H1 (cell line): ENCODE measurements around the gene VPS13D. TPM values are rescaled to one million over a fixed set of nuclear protein-coding genes. Genes with fewer than 3 reads are reported as not detected.

Experiments
- CTCF ChIA-PET: fragments of 300-600 bp; sonication (Branson Sonifier 250); formaldehyde crosslinking; loops from one replicate; lab custom pipeline; 2021; ENCODE audit not compliant: partially characterized antibody; lab: Charles Lee
- POLR2A ChIA-PET: fragments of 300-600 bp; sonication (Branson Sonifier 250); formaldehyde crosslinking; loops from one replicate; lab custom pipeline; 2021; ENCODE audit warnings: inconsistent platforms; ENCODE audit not compliant: partially characterized antibody; lab: Charles Lee
- DNase-seq, 2 experiments: peaks; one replicate each; pipeline versions ENCODE4 v3.0.0 to v3.0.0-alpha.2; 2010 to 2022; ENCODE audit warnings: low spot score in 2 of 2, low read depth in 1 of 2, mixed read lengths in 1 of 2
- FAIRE-seq: peaks from 2 replicates; lab custom pipeline; 2011; peaks lifted over from hg19 to GRCh38; lab: Jason Lieb, UNC
- H2AFZ ChIP-seq: 2 replicates; pipeline ENCODE4 v1.8.1; 2012; ENCODE audit warnings: low read length, inconsistent platforms
- H2AK5ac ChIP-seq: 2 replicates; pipeline ENCODE4 v1.6.1; 2013; ENCODE audit warnings: low read depth, low read length
- H2BK120ac ChIP-seq: replicated peaks from 2 replicates; pipeline ENCODE3; 2013; ENCODE audit warnings: low read depth, low read length, inconsistent platforms
- H2BK12ac ChIP-seq: 2 replicates; pipeline ENCODE4 v1.6.1; 2013; ENCODE audit warnings: low read depth, low read length
- H2BK15ac ChIP-seq: 2 replicates; pipeline ENCODE4 v1.6.1; 2013; ENCODE audit warnings: low read length
- H2BK20ac ChIP-seq: 2 replicates; pipeline ENCODE4 v1.6.1; 2013; ENCODE audit warnings: low read length
- H2BK5ac ChIP-seq: 2 replicates; pipeline ENCODE4 v1.6.1; 2013; ENCODE audit warnings: low read depth, low read length
- H3K14ac ChIP-seq: 2 replicates; pipeline ENCODE4 v1.6.1; 2013; ENCODE audit warnings: inconsistent platforms; ENCODE audit not compliant: insufficient read length
- H3K18ac ChIP-seq: 2 replicates; pipeline ENCODE4 v1.6.1; 2013; ENCODE audit warnings: low read length; ENCODE audit errors: extremely low read depth
- H3K23ac ChIP-seq: 2 replicates; pipeline ENCODE4 v1.6.1; 2013; ENCODE audit warnings: inconsistent platforms; ENCODE audit not compliant: insufficient read length
- H3K23me2 ChIP-seq: 2 replicates; pipeline ENCODE4 v1.6.1; 2013; ENCODE audit warnings: low read depth, low read length
- H3K27ac ChIP-seq: 2 replicates; pipeline ENCODE4 v1.6.1; 2011; ENCODE audit warnings: low read depth, low read length, inconsistent platforms
- H3K27me3 ChIP-seq, 4 experiments: replicated peaks in 1 of 4; 1 replicate in 1 of 4; 2 replicates in 3 of 4; pipeline versions ENCODE4 v1.6.1 to v1.8.1; 2011 to 2013; ENCODE audit warnings: low read length in 3 of 4, mild to moderate bottlenecking in 3 of 4, inconsistent platforms in 2 of 4, mixed read lengths in 2 of 4, moderate library complexity in 1 of 4; ENCODE audit not compliant: control insufficient read depth in 3 of 4, insufficient read depth in 3 of 4; ENCODE audit errors: extremely low read depth in 1 of 4
- H3K36me3 ChIP-seq, 4 experiments: 2 replicates each; pipeline versions ENCODE4 v1.6.1 to v1.8.1; 2011 to 2013; ENCODE audit warnings: mild to moderate bottlenecking in 4 of 4, low read length in 3 of 4, moderate library complexity in 2 of 4, control low read depth in 1 of 4, inconsistent platforms in 1 of 4; ENCODE audit not compliant: insufficient read depth in 4 of 4, control insufficient read depth in 2 of 4
- H3K4ac ChIP-seq: replicated peaks from 2 replicates; pipeline ENCODE3; 2013; ENCODE audit warnings: low read length, low read depth, mixed read lengths, inconsistent platforms; ENCODE audit not compliant: insufficient read length
- H3K4me1 ChIP-seq, 4 experiments: replicated peaks in 1 of 4; 1 replicate in 1 of 4; 2 replicates in 3 of 4; pipeline versions ENCODE4 v1.6.1 to v1.8.1; 2011 to 2013; ENCODE audit warnings: low read length in 3 of 4, inconsistent platforms in 2 of 4, mixed read lengths in 1 of 4; ENCODE audit not compliant: insufficient read depth in 4 of 4, control insufficient read depth in 3 of 4
- H3K4me2 ChIP-seq, 2 experiments: 2 replicates each; pipeline versions ENCODE4 v1.6.1 to v1.8.1; 2011 to 2013; ENCODE audit warnings: low read depth in 2 of 2, low read length in 2 of 2, control low read depth in 1 of 2, inconsistent platforms in 1 of 2, mild to moderate bottlenecking in 1 of 2; ENCODE audit not compliant: insufficient read depth in 1 of 2
- H3K4me3 ChIP-seq, 4 experiments: fragments of 200-600, 300-600 bp in 1 of 4; sonication (generic), shearing (Covaris generic), sonication (Bioruptor Twin) in 1 of 4; 2 replicates each; pipeline versions ENCODE4 v1.5.1 to v1.8.1; 2011 to 2016; ENCODE audit warnings: low read length in 4 of 4, low read depth in 3 of 4, control low read depth in 2 of 4, inconsistent platforms in 2 of 4, mild to moderate bottlenecking in 2 of 4, mixed read lengths in 1 of 4, moderate library complexity in 1 of 4; ENCODE audit not compliant: insufficient read depth in 2 of 4; ENCODE audit errors: extremely low read depth in 1 of 4
- H3K56ac ChIP-seq: replicated peaks from 2 replicates; pipeline ENCODE3; 2013; ENCODE audit warnings: low read depth, mild to moderate bottlenecking, mixed read lengths, low read length, inconsistent platforms; ENCODE audit not compliant: insufficient read length
- H3K79me1 ChIP-seq: 2 replicates; pipeline ENCODE4 v1.6.1; 2013; ENCODE audit warnings: low read depth, low read length, control low read depth
- H3K79me2 ChIP-seq, 2 experiments: 2 replicates each; pipeline versions ENCODE4 v1.6.1 to v1.8.1; 2012 to 2013; ENCODE audit warnings: low read length in 2 of 2, mild to moderate bottlenecking in 2 of 2, inconsistent platforms in 1 of 2; ENCODE audit not compliant: insufficient read depth in 2 of 2, control insufficient read depth in 1 of 2
- H3K9ac ChIP-seq, 4 experiments: replicated peaks in 1 of 4; 1 replicate in 1 of 4; 2 replicates in 3 of 4; pipeline versions ENCODE4 v1.6.1 to v1.8.1; 2011 to 2013; ENCODE audit warnings: low read depth in 3 of 4, low read length in 3 of 4, control low read depth in 2 of 4, mild to moderate bottlenecking in 2 of 4, moderate library complexity in 2 of 4, inconsistent platforms in 1 of 4; ENCODE audit errors: extremely low read depth in 1 of 4
- H3K9me3 ChIP-seq, 2 experiments: 2 replicates each; pipeline versions ENCODE4 v1.6.1 to v1.8.1; 2012 to 2013; ENCODE audit warnings: mild to moderate bottlenecking in 2 of 2, moderate library complexity in 2 of 2, control low read depth in 1 of 2, inconsistent platforms in 1 of 2, low read depth in 1 of 2, low read length in 1 of 2, mixed read lengths in 1 of 2; ENCODE audit not compliant: insufficient read depth in 2 of 2
- H4K20me1 ChIP-seq, 2 experiments: replicated peaks in 1 of 2; 2 replicates each; pipeline versions ENCODE3 to v1.8.1; 2011 to 2013; ENCODE audit warnings: inconsistent platforms in 2 of 2, low read length in 2 of 2, mild to moderate bottlenecking in 1 of 2; ENCODE audit not compliant: insufficient read depth in 2 of 2, control insufficient read depth in 1 of 2
- H4K5ac ChIP-seq: 2 replicates; pipeline ENCODE4 v1.6.1; 2013; ENCODE audit warnings: low read length, low read depth, mixed read lengths, inconsistent platforms; ENCODE audit not compliant: insufficient read length
- H4K8ac ChIP-seq: 2 replicates; pipeline ENCODE4 v1.8.0; 2013; ENCODE audit warnings: mild to moderate bottlenecking, moderate library complexity, low read length, inconsistent platforms; ENCODE audit not compliant: insufficient read depth; ENCODE audit errors: extremely low read depth
- H4K91ac ChIP-seq: replicated peaks from 2 replicates; pipeline ENCODE3; 2013; ENCODE audit warnings: low read length, mixed read lengths, inconsistent platforms; ENCODE audit not compliant: insufficient read length
- CTBP2 ChIP-seq: IDR thresholded peaks from 2 replicates; pipeline ENCODE4 v1.7.0; 2011; ENCODE audit warnings: borderline replicate concordance, mild to moderate bottlenecking, moderate library complexity, mixed read lengths, low read length; ENCODE audit not compliant: insufficient read depth, insufficient read length
- GTF2F1 ChIP-seq: IDR thresholded peaks from 2 replicates; pipeline ENCODE4 v1.6.1; 2012; ENCODE audit warnings: low read depth, low read length, improper control_type of control experiment, borderline replicate concordance
- JUN ChIP-seq: IDR thresholded peaks from 2 replicates; pipeline ENCODE4 v1.6.1; 2011; ENCODE audit warnings: low read depth, mild to moderate bottlenecking, improper control_type of control experiment, low read length
- KDM1A ChIP-seq: fragments of 200-600, 300-600 bp; sonication (generic); IDR thresholded peaks from 2 replicates; pipeline ENCODE4 v1.7.1; 2016; ENCODE audit warnings: mild to moderate bottlenecking, low read length, borderline replicate concordance
- PHF8 ChIP-seq: fragments of 200-600 bp; sonication (generic); conservative IDR thresholded peaks from 2 replicates; pipeline ENCODE4 v1.7.1; 2012; ENCODE audit warnings: low read depth, mild to moderate bottlenecking, inconsistent platforms, low read length, moderate library complexity
- RAD21 ChIP-seq, 2 experiments: IDR thresholded peaks in 1 of 2; conservative IDR thresholded peaks in 1 of 2; 2 replicates each; pipeline ENCODE4 v1.6.1; 2011; ENCODE audit warnings: low read depth in 2 of 2, low read length in 2 of 2, improper control_type of control experiment in 1 of 2, inconsistent platforms in 1 of 2, mild to moderate bottlenecking in 1 of 2, moderate library complexity in 1 of 2
- SAP30 ChIP-seq: fragments of 300-600 bp; sonication (generic); IDR thresholded peaks from 2 replicates; pipeline ENCODE4 v1.7.1; 2012; ENCODE audit warnings: low read length, moderate library complexity, mild to moderate bottlenecking, inconsistent platforms; ENCODE audit not compliant: insufficient read depth, insufficient replicate concordance
- SRF ChIP-seq: IDR thresholded peaks from 2 replicates; pipeline ENCODE4 v1.6.1; 2011; ENCODE audit warnings: mild to moderate bottlenecking, low read depth, low read length, moderate library complexity
- TBP ChIP-seq: IDR thresholded peaks from 2 replicates; pipeline ENCODE4 v1.6.1; 2011; ENCODE audit warnings: low read depth, low read length, improper control_type of control experiment
- TCF12 ChIP-seq: IDR thresholded peaks from 2 replicates; pipeline ENCODE4 v1.6.1; 2011; ENCODE audit warnings: low read depth, mild to moderate bottlenecking, low read length
- ZNF274 ChIP-seq: IDR thresholded peaks from 2 replicates; pipeline ENCODE4 v1.7.0; 2012; ENCODE audit warnings: low read length, borderline replicate concordance; ENCODE audit errors: extremely low read depth
- WGBS, 2 experiments: shearing (Covaris generic) in 1 of 2; methylation state at CpG; one replicate each; pipeline versions ENCODE4 v1.1.6 to v1.1.7; 2013 to 2015; ENCODE audit warnings: low lambda C conversion rate in 2 of 2, mixed read lengths in 2 of 2, inconsistent platforms in 1 of 2, low coverage in 1 of 2, missing lambda C conversion rate in 1 of 2; ENCODE audit not compliant: insufficient replicate concordance in 2 of 2, insufficient coverage in 1 of 2, insufficient read length in 1 of 2; ENCODE audit errors: extremely low coverage in 1 of 2, missing lambda C conversion rate in 1 of 2; 5-methylcytosine and 5-hydroxymethylcytosine counted together
- polyA plus RNA-seq, 7 experiments: library from polyadenylated mRNA; depleted of rRNA in 3 of 7; stranded (reverse) in 5 of 7; unstranded in 2 of 7; fragments of >200 nt in 5 of 7; fragments of 200-250 nt in 2 of 7; gene quantifications; 1 replicate in 5 of 7; 2 replicates in 1 of 7; 4 replicates in 1 of 7; pipeline versions ENCODE4 v1.2.1 to v1.2.3, GENCODE V29; 2011 to 2013; ENCODE audit warnings: missing spikeins in 2 of 7, mixed read lengths in 2 of 7
- total RNA-seq: library from RNA; stranded (reverse); fragmentation: NEBNext Ultra II Directional; extraction: Animal tissue kit (Norgen Biotek cat#: 25700); gene quantifications from 2 replicates; pipeline ENCODE4 v1.2.1, GENCODE V29; 2021
- TF ChIP-seq, protein P1 (sequence below): IDR thresholded peaks from 2 replicates; pipeline ENCODE4 v1.6.1; 2011; ENCODE audit warnings: low read length, improper control_type of control experiment

VPS13D gene
- total and polyA plus RNA-seq, 2 of the 8 experiments (the other 6 are each of a cell fraction or from before 2014, with no cell fraction given) = 10.9 to 31.2 TPM

DNA sequence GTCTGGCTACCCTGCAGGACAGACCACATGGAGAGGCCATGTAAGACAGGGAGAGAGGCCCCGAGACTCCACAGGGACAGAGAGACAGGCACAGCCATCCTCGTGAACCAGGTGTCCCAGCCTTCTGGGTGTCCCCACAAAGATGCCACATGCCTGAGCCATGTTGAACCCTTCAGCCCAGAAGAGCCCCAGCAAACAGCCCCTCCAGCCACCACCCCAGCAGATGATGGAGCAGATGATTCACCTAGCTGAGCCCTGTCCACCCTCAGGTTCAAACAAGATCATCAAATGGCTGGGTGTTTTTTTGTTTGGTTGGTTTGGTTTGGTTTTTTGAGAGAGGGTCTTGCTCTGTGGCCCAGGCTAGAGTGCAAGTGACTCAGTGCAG, 309.5 kb downstream of the VPS13D start:
- ChIA-PET CTCF (interaction anchor here (0.6 kb wide), 1 partner anchor 76 kb away, joined by 3 read pairs; no protein-coding TSS in a partner anchor), POLR2A (interaction anchor here (0.9 to 2.1 kb wide), 4 partner anchors 10 to 164 kb away, joined by 3 to 9 read pairs (median 4); no protein-coding TSS in a partner anchor)
- Histone ChIP-seq H3K27me3 (peaks cover 0 to 5% (median 0%) of the 10 kb centered on the region in 4 experiments; a peak in 1 of 7 replicates), H4K8ac (no peak overlapping the region), H3K4me2 (no peak overlapping the region), H4K91ac (peak overlapping the region; percentile 34), H3K56ac (no peak overlapping the region), H2BK15ac (no peak overlapping the region), H3K4me3 (no peak overlapping the region), H2BK120ac (no peak overlapping the region), H3K4me1 (peaks cover 0 to 13% (median 9%) of the 10 kb centered on the region in 4 experiments; a peak in 6 of 7 replicates), H3K9me3 (no peaks in the 10 kb centered on the region), H2BK12ac (no peak overlapping the region), H3K23ac (no peak overlapping the region), H3K23me2 (peaks cover 4% of the 10 kb centered on the region; the same call in 1 of the 2 replicates), H3K14ac (no peak overlapping the region), H2BK5ac (no peak overlapping the region), H2BK20ac (0 out of 2 replicates have a peak overlapping the region, but pooled peaks have one; percentile 90), H3K79me1 (no peaks in the 10 kb centered on the region), H3K4ac (no peak overlapping the region), H2AK5ac (no peak overlapping the region), H3K36me3 (no peaks in the 10 kb centered on the region), H4K5ac (no peak overlapping the region), H4K20me1 (no peaks in the 10 kb centered on the region), H3K9ac (no peak overlapping the region), H3K18ac (no peak overlapping the region), H3K79me2 (no peaks in the 10 kb centered on the region), H2AFZ (no peak overlapping the region), H3K27ac (no peak overlapping the region)
- 80% methylated on average over 1 of the region's 2 CpGs; no CpG with 5 or more reads in 1 of the 2 experiments for WGBS, 2 experiments
- DNase-seq (no peak), FAIRE-seq (no peak)
- TF ChIP-seq CTBP2 (no peak), TCF12 (no peak), JUN (no peak), ZNF274 (no peak), KDM1A (no peak), TBP (no peak), GTF2F1 (no peak), SRF (no peak), SAP30 (no peak), PHF8 (no peak), RAD21 (IDR thresholded peaks at IDR 0.05 in 1 of 2, conservative IDR thresholded peaks at IDR 0.05 in 1 of 2; ENCODE audit: low read depth in 2 of 2, low read length in 2 of 2) (no peak)
- TF ChIP-seq, protein P1, sequence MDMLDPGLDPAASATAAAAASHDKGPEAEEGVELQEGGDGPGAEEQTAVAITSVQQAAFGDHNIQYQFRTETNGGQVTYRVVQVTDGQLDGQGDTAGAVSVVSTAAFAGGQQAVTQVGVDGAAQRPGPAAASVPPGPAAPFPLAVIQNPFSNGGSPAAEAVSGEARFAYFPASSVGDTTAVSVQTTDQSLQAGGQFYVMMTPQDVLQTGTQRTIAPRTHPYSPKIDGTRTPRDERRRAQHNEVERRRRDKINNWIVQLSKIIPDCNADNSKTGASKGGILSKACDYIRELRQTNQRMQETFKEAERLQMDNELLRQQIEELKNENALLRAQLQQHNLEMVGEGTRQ = no peak
